Measurements from ENCODE around the gene SMIM13.

DNA sequence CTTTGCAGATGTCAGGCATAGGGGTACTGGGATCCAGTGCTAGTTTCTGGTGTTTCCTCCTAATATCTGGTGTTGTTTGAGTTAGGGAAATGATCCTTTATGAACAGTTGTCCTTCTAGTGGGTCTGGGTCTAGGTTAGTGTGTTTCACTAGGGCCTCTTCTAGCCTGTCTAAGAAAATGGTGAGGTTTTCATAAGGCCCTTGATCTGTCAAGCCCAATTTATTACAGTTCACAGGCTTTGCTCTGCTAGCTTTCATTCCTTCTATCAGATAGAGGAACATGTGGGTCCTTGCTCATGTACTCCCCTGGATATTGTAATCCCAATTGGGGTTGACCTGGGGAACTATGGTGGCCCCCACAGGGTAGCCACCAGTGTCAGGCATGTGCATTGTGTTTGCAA is 15.1 kb downstream of the SMIM13 start:
- TF ChIP-seq EZH2 (IDR thresholded peaks at IDR 0.05; ENCODE audit: insufficient read depth, low read length): no peak
- TF ChIP-seq, protein P1, sequence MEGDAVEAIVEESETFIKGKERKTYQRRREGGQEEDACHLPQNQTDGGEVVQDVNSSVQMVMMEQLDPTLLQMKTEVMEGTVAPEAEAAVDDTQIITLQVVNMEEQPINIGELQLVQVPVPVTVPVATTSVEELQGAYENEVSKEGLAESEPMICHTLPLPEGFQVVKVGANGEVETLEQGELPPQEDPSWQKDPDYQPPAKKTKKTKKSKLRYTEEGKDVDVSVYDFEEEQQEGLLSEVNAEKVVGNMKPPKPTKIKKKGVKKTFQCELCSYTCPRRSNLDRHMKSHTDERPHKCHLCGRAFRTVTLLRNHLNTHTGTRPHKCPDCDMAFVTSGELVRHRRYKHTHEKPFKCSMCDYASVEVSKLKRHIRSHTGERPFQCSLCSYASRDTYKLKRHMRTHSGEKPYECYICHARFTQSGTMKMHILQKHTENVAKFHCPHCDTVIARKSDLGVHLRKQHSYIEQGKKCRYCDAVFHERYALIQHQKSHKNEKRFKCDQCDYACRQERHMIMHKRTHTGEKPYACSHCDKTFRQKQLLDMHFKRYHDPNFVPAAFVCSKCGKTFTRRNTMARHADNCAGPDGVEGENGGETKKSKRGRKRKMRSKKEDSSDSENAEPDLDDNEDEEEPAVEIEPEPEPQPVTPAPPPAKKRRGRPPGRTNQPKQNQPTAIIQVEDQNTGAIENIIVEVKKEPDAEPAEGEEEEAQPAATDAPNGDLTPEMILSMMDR (IDR thresholded peaks at IDR 0.05; ENCODE audit: insufficient read depth, low read depth, low read length): no peak
